Measurements from ENCODE around the gene RPL13.

The RPL13 gene

DNA sequence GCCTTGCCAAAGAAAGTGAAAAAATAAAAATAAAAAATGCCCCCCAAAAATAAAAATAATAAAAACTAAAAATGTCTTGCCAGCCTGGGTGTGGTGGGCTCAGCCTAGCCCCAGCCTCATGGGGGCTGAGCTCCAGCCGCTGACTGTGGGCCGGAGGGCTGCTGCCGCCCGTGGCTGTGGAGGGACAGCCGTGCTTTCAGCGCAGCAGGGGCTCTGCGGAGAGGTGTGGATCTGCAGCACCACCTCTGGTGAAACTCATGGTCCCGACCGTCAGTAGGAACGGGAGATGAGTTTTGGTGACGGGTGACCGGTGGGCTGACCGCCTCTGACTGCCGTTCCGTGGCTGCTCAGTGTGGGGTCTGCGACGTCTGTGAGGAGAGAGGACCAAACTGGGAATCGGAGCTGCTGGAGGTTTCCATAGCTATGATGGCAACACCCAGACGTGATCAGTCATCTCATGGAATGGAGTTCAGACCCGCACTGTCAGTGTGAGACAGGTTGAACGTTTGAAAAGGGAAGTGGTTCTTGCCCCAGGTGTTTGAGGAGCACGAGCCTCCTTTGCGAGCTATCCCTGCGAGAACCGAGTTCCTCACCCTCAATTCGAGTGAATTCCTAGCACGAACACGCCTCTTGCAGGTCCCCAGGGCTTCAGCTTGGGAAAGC lies 12.0 kb upstream of the RPL13 start:
- no peak for DNase-seq (ENCODE audit: extremely low read depth, low read depth)
- TF ChIP-seq, protein P1, sequence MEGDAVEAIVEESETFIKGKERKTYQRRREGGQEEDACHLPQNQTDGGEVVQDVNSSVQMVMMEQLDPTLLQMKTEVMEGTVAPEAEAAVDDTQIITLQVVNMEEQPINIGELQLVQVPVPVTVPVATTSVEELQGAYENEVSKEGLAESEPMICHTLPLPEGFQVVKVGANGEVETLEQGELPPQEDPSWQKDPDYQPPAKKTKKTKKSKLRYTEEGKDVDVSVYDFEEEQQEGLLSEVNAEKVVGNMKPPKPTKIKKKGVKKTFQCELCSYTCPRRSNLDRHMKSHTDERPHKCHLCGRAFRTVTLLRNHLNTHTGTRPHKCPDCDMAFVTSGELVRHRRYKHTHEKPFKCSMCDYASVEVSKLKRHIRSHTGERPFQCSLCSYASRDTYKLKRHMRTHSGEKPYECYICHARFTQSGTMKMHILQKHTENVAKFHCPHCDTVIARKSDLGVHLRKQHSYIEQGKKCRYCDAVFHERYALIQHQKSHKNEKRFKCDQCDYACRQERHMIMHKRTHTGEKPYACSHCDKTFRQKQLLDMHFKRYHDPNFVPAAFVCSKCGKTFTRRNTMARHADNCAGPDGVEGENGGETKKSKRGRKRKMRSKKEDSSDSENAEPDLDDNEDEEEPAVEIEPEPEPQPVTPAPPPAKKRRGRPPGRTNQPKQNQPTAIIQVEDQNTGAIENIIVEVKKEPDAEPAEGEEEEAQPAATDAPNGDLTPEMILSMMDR (IDR thresholded peaks at IDR 0.05; ENCODE audit: low read depth, low read length, missing control alignments), result no peak
- no peak overlapping the region for H3K4me3 ChIP-seq (replicated peaks; ENCODE audit: low read depth, low read length)

DNA sequence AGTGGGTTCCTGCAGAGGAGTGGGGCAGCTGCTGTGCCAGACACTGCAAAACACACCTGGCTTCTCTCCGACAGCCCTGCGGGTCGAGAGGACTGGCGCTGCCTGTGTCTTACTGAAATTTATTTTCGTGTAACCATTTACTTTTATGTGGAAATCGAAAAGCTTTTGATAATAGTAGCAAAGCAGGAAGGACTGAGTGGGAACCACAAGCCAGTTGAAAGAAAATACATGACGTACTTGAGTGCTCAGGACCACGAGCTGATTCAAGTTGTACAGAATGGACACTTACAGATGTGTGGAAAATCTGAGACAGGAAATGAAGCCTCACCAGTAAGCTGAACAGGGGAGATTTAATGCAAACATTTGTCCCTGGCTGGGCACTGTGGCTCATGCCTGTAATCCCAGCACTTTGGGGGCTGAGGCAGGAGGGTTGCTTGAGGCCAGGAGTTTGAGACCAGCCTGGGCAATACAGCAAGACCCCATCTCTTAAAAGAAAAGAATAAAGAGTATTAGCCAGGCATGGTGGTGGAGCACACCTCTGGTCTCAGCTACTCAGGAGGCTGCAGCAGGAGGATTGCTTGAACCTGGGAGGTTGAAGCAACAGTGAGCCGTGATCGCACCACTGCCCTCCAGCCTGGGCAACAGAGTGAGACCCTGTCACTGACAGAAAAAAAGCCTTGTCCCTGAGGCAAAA lies 11.3 kb upstream of the RPL13 start:
- no peak overlapping the region for H3K4me3 ChIP-seq (replicated peaks; ENCODE audit: low read depth, low read length)
- TF ChIP-seq, protein P1 (IDR thresholded peaks at IDR 0.05; ENCODE audit: low read depth, low read length, missing control alignments), result no peak
- DNase-seq (ENCODE audit: extremely low read depth, low read depth), result no peak

DNA sequence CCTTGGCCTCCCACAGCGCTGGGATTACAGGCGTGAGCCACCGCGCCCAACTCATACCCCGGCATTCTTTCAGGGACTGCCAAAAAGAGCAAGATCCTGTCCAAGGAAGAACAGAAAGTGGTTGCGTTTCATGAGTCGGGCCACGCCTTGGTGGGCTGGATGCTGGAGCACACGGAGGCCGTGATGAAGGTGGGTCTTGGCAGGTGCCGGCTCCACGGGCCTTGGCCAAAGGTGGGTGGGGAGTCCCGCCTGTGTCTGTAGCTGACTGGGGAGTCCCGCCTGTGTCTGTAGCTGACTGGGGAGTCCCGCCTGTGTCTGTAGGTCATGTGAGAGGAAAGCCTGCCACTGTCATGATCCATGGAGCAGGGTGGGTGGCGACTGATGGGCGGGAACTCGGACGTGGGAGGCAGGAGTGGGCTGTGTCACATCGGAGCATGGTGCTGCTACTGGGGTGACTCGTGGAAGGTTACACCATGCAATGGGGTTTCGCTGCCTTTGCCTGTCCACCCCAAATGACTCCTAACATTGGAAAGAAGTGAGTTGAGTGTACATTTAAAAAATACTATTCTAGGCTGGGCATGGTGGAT lies 10.0 kb upstream of the RPL13 start:
- no peak overlapping the region for H3K4me3 ChIP-seq (replicated peaks; ENCODE audit: low read depth, low read length)
- TF ChIP-seq, protein P1 (IDR thresholded peaks at IDR 0.05; ENCODE audit: low read depth, low read length, missing control alignments), result no peak
- DNase-seq (ENCODE audit: extremely low read depth, low read depth), result no peak

DNA sequence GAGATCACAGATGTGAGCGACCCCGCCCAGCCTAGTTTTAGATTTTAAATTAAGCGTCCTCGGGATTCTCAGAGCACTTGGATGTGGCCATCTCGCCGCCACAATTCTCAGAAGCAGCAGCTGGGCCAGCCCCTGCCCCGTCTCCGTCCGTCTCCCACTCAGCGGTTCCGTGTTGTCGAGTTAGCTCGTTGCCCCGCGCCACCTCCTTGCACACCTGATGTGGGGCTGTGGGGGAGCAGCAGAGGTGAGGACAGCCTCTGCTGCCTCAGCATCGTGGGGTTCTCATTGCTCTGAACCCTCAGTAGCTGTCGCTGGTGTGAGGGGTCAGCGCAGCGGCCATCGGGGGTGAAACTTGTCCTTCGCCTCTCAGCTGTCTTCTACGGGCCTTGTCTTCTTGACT lies 8.2 kb upstream of the RPL13 start:
- no peak for DNase-seq (ENCODE audit: extremely low read depth, low read depth)
- TF ChIP-seq, protein P1 (IDR thresholded peaks at IDR 0.05; ENCODE audit: low read depth, low read length, missing control alignments), result no peak
- H3K4me3 ChIP-seq (replicated peaks; ENCODE audit: low read depth, low read length), result no peak overlapping the region

DNA sequence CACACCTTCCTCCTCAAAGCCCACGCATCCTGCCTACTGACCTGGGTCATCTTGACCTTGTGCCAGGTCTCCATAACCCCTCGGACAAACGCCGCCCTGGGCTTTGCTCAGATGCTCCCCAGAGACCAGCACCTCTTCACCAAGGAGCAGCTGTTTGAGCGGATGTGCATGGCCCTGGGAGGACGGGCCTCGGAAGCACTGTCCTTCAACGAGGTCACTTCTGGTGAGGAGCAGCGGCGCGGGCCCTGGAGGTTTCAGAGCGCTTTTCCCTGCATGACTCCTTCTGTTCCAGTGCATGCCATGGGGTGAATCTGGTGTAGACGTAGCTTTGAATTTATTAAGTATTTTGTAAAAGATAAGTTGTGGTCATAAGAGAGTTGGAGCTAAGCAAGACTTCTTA lies 7.6 kb upstream of the RPL13 start:
- DNase-seq (ENCODE audit: extremely low read depth, low read depth), result no peak
- TF ChIP-seq, protein P1 (IDR thresholded peaks at IDR 0.05; ENCODE audit: low read depth, low read length, missing control alignments), result no peak
- H3K4me3 ChIP-seq (replicated peaks; ENCODE audit: low read depth, low read length), result no peak overlapping the region

DNA sequence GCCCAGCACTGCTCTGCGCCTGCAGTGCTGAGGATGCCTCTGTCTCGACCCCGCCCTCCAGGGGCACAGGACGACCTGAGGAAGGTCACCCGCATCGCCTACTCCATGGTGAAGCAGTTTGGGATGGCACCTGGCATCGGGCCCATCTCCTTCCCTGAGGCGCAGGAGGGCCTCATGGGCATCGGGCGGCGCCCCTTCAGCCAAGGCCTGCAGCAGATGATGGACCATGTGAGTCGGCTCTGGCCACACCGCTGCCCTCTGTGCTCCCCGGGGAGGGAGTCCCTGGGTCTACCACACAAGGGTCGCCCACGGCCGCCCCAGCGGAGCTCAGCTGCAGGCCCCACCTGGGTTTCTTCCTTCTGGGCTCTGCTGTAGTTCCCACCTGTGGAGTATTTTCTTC lies 6.7 kb upstream of the RPL13 start:
- TF ChIP-seq, protein P1 (IDR thresholded peaks at IDR 0.05; ENCODE audit: low read depth, low read length, missing control alignments), result no peak
- DNase-seq (ENCODE audit: extremely low read depth, low read depth), result no peak
- no peak overlapping the region for H3K4me3 ChIP-seq (replicated peaks; ENCODE audit: low read depth, low read length)
